HG02798 (cell line): ENCODE results near the gene PRRG4.
A peak's percentile ranks its signal among the peaks of the same experiment; 100 is the strongest.
"Not testable (repeated sequence)": the region's sequence is repeated elsewhere in the genome, so short reads cannot be mapped to it uniquely, and the experiment has no call there.

Experiments
- ATAC-seq: cut with Tn5 transposase; IDR thresholded peaks from one replicate; pipeline ENCODE4 v1.9.1; 2021; ENCODE audit warnings: mild to moderate bottlenecking; ENCODE audit not compliant: unreplicated experiment, poor library complexity

The PRRG4 gene

GRCh38 chr11:32883421-32883820, 53.7 kb downstream of the PRRG4 start:
- ATAC-seq: no peak

GRCh38 chr11:32884023-32884422, 54.3 kb downstream of the PRRG4 start:
- no peak for ATAC-seq

- ATAC-seq: no peak
Measured at GRCh38 chr11:32884770-32885384, 55.1 kb downstream of the PRRG4 start.

- no peak for ATAC-seq
Measured at GRCh38 chr11:32885556-32885955, 55.8 kb downstream of the PRRG4 start.

GRCh38 chr11:32886180-32886579, 56.5 kb downstream of the PRRG4 start:
- ATAC-seq: no peak

- ATAC-seq: not testable (repeated sequence)
Measured at GRCh38 chr11:32887707-32888383, 58.1 kb downstream of the PRRG4 start.

GRCh38 chr11:32888384-32888710, 58.6 kb downstream of the PRRG4 start:
- ATAC-seq: not testable (repeated sequence)

GRCh38 chr11:32888805-32889204, 59.1 kb downstream of the PRRG4 start:
- ATAC-seq: no peak

- no peak for ATAC-seq
Measured at GRCh38 chr11:32890843-32891656, 61.3 kb downstream of the PRRG4 start.

- no peak for ATAC-seq
Measured at GRCh38 chr11:32891657-32892354, 62.1 kb downstream of the PRRG4 start.

- ATAC-seq: peak; percentile 79
Measured at GRCh38 chr11:32892355-32893092, 62.8 kb downstream of the PRRG4 start, which contains the start of gene QSER1. Gene QSER1 (plus strand): TSS chr11:32892811. CDS start chr11:32893126, 315 bp downstream.

GRCh38 chr11:32893093-32893342, 63.3 kb downstream of the PRRG4 start:
- ATAC-seq: no peak

GRCh38 chr11:32893343-32894148, 63.8 kb downstream of the PRRG4 start:
- ATAC-seq: peak; percentile 30

GRCh38 chr11:32894149-32894827, 64.6 kb downstream of the PRRG4 start:
- ATAC-seq: no peak

- no peak for ATAC-seq
Measured at GRCh38 chr11:32894921-32895320, 65.2 kb downstream of the PRRG4 start.

- no peak for ATAC-seq
Measured at GRCh38 chr11:32895471-32895870, 65.7 kb downstream of the PRRG4 start.

- no peak for ATAC-seq
Measured at GRCh38 chr11:32897103-32897502, 67.4 kb downstream of the PRRG4 start.

- ATAC-seq: peak; percentile 84
Measured at GRCh38 chr11:32899438-32899837, 69.7 kb downstream of the PRRG4 start.

GRCh38 chr11:32902089-32902665, 72.5 kb downstream of the PRRG4 start:
- ATAC-seq: no peak
